NCI-H69 (cell line): Measurements from ENCODE around the gene LGALS8.

Experiments used
- DNase-seq: peaks from one replicate; lab custom pipeline; 2025; lab: John Stamatoyannopoulos, UW

Gene LGALS8

DNA sequence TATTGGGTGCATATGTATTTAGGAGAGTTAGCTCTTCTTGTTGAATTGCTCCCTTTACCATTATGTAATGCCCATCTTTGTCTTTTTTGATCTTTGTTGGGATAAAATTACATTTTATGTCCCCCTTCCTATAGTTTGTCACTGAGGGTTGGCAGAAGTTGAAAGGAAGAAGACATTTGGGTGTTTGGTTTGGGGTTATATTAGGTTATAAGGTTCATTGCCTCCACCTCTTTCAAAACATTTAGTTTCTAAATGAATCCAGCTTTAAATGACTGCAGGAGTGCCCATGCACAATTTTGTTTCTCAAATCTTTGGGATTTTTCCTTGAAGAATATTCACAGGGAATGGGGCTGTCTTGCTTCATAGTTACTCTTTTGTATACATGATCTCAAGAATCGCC is 14.6 kb upstream of the LGALS8 start:
- DNase-seq: no peak

DNA sequence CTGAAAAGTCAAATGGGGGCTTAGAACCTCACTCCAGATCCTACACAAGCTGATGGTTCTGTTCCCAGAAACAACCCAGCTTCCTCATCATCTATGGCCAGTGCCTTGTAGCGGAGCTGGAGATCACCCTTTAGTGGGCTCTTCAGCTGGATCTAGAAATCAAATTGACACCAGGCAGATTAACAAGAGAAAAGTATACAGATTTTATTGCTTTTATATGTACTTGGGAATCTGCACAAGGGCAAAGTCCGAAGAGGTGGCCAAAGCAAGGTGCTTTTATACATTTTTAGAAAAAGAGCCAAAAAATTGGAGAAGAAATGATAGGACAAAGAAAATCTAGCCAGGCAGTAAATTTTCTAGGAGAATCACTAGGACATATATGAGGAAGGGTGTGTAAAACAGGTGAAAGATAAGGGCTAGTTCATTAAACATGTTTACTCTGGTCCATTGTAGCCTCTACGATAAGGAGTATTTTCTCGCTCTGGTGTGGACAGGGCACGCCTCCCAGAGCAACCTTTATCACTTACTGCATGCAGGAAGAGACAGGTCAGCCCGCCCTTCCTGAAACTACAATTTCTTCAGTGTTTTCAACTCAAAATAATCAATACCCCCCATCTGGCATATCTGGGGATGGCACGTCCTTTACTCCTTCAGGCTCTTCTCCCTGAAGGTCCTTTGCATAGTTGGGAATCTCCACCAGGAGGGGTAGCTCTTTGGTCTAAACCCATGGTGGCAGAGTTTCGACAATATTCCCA is 14.0 kb upstream of the LGALS8 start:
- no peak for DNase-seq

DNA sequence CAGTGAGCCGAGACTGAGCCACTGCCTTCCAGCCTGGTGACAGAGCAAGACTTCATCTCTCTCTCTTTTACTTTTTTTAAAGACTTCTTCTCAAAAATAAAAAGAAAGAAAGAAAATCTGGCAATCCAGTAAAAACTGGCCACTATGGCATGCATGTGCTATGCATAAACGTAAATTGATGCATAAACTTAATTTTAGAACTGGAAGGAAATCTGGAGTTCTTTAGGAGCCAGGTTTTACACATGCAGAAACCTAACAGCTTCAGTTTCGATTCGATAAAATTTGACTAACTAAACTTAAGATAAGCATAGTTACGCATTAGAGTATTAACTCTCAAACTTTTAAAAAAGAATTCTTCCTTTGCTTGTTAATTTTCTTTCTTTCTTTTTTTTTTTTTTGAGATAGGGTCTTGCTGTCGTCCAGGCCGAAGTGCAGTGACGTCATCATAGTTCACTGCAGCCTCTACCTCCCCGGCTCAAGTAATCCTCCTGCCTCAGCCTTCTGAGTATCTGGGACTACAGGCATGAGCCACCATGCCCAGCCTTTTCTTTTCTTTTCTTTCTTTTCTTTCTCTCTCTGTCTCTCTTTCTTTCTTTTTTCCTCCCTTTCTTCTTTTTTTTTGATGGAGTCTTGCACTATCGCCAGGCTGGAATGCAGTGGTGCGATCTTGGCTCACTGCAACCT is 11.9 kb upstream of the LGALS8 start:
- DNase-seq: no peak

DNA sequence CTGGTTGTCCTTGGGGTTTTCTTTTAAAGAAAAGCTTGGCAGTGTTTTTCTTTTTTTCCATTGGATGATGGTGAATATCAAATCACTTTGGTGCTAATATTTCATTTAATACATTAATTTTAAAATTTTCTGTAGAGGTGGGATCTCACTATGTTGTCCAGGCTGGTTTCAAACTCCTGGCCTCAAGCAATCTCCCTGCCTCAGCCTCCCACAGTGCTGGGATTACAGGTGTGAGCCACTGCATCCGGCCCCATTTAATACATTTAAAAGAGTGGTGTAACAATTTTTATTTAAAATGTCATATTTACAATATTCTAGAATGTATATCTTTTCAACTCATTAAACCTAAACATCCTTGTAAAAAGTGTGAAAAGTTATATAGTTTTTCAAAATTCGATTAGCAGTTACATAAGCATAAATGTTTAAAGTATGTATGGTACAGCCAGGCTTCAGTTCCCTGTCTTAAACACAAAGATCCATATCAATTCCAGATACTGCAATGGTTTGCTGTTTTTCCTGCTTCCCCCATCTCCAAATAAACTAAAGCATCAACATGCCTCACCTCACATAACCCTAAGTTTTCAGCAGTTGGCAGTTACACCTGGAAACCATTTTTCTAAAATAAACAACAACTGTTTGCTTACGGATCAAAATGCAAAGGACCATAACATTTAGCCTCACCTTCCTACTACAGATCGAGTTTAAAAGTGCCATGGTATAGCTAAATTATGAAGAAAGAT is 8.9 kb upstream of the LGALS8 start:
- peak; percentile 94 for DNase-seq

DNA sequence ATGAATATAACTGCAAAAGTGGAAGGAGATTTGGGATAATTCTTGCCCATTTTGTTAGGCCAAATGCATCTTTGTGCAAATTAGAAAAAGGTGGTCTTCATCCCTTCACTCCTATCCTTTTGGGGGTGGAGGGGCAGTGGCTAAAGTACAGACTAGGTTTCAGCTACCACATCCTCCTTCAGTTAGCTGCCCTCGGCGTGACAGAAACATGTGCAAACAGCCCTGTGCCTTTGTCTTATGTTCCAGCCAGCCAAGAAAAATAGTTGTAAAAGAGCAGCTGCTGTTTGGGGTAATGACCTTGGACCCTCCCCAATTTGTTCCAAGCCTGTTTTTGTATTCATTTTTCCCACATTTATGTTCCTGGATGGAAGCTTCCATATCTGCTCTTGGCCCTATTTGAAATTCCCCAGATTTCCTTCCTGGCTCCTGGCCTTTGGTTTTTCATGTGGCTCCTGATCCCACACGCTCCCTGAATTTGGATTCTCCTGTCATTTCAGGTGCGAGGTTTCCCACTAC is 8.3 kb upstream of the LGALS8 start:
- DNase-seq: peak; percentile 97

DNA sequence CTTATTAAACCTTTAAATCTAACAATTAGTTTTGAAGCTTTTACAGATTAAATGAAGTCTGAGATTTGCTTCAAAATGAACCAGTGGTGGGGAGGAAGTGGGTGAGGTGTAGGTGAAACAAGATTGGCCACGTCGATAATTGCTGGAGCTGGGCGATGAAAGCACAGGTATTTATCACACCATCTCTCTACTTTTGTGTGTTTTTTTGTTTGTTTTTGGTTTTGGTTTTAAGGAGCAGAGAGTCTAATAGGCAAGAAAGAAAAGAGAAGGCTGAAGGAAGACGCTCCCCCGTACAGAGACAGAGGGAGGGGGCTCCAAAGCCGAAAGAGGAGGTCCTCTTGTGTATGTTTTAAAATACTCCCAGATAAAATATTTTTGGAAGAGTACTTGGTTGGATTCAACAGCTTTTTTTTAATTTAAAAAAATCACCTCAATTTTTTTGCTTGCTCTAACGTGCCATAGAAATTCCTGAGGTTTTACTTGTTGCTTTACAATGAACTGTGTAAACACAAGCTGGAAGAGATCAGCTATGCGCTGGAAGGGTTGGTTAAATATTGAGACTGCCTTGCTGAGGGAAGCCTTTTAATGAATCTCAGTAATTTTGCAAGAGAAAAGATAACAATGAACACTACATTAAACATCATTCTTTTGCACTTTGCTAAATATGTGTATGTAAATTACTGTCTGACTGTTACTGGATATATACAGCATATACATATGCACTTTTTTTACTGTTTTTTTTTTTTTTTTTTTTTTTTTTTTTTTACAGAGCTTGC is 6.7 kb upstream of the LGALS8 start:
- peak; percentile 79 for DNase-seq

DNA sequence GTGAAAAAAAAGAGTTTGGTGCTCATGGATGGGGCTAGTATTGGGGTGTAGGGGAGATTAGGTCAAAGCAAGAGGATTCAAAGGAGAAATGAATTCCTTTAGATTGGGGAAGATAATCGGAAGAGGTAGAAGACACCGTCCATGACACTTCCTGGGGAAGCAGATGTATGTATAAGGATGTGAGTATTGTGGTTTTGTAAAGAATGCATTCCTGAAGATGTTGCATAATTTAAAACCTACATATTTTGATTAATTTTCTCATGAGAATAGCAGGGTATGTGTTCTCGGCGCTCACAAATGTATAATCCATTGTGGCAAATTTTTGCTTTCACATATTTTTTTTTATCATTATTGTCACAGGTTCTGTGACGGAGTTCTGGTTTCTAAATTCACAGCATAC is 5.5 kb upstream of the LGALS8 start:
- no peak for DNase-seq

DNA sequence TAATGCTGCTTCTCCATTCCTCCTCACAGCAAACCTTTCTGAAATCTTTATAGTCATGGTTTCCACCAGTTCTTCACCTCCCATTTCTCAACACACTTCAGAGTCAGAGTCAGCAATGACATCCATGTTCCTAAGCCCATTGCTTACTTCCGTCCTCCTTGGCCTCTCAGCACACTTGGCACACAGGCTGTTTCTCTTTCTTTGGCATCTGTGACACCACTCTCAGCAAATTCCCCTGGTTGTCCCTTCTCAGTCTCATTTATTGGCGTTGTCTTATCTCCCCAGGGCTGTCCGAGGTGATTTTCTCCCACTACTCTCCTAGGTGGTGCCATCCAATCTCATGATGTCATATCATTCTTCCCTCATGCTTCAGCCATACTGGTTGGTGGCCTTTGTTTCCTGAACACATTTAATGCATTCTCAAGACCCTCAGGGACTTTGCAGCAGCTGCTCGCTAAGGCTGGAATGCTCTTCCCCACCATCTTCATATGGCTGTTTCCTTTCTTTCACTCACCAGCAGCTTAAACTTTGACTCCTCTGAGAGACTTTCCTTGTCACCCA is 3.3 kb upstream of the LGALS8 start:
- DNase-seq: no peak

DNA sequence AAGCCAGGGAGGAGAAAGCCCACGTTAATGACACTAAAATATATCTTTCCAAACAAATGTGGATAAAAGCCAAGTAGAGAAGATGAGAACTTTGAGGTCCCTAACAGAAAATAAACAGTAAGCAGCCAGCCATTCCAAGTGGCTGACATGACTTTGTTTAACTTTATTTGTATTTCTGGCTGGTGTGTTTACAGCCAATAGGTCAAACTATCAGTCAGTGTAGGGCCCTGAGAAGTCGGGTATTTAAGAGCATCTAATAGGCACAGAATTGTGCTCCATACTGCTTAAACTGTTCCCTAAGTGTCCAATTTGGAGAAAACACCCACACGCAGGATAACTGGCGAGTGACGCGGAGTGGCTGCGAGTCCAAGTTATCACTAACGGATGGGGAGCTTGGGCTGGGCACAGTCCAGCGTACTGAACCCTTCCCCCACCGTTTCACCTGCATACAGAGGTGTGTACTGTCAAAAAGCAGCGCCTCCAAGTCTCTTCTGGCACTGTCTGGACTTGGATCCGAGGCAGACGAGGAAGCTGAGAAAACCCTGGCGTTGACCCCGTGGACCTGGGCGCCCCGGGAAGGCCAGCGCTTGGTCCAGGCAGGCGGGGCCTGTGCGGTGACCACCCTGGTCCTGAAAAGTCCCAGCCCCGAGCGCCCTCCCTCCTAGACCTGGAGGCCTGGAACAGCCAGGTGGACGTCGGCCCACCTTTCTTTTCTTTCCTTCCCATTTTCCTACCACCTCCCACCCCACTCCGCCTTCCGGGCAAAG is 662 bp upstream of the LGALS8 start:
- peak; percentile 77 for DNase-seq

DNA sequence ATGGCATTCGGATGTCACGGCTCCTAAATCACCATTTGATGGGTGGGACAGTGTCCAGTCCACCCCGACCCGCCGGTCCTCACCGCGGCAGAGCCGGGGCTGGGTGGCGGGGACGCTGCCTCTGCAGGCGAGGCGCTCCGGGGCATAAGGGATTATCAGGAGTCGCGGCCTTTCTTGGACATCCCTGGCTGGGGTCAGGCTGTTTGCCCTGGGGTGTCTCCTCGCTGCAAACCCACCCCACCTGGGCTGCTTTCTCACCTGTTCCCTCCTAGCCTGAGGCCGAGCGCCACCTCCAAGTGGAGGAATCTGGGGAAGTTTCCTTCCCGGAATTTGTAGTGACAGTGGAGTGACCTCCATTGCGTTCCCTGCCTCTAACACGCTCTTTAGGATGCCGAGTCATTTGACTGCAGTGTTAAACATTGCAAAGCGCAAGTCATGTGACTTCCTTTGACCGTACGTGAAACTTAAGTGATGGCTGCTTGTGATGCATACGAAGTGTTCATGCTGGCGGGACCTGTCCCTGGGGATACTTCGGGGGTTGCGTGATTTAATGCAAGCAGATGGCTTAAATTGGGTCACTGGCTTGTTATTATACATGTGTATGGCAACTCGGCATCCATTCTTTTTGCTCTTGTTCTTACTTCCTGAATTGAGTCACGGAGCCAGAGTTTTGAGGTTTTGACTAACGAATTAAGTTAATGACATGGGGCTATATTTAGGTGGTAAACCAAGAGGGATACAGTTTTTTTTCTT is 536 bp downstream of the LGALS8 start:
- peak; percentile 96 for DNase-seq

DNA sequence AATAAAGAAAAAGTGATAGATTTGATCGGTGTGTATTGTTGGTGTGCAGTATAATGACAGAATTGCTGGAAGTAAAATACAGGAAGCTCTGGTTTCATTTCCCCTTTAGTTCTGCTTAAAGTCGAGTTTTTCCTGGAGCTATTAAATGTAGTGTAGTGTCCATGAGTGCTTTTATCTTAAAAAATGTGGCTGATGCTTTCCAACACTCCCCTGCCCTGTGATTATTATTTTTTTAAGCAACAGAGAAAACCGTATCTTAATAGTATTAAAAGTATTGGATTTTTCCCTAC is 1.1 kb downstream of the LGALS8 start:
- no peak for DNase-seq

DNA sequence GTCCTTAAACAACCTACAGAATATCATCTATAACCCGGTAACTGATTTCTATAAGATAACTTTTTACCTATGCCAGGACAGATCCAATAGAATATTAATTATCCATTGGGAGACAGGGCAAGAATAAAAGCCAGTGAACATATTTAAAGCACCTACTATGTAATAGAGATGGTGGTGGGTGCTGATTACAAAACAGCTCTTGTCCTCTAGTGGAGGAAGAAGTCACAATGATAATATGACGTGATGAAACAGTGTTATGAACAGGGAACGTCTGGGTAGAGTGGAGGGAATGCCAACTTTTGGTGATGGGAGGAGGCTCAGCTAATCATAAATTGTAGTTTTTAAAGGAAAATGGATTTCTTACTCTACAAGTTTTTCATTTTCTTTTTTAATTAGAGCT is 2.3 kb downstream of the LGALS8 start:
- DNase-seq: no peak

DNA sequence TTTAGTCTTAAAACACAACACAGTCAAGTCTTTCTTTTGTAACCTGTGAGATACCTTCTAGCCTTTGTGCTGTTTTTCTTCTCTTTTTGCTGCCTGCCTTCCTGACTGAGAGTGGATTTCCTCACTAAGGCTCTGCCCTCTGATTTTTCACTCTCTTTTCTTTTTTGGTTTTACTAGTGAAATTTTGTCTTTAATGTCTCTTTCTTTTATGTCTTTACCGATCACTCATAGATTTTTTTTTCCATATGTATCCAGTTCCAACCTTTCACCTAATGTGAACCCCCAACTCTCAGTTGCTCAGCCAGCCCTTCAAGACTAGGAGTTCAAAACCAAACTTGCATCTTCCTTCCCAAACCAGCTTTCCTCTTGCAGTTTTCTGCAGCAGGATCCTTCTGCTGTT is 6.5 kb downstream of the LGALS8 start:
- no peak for DNase-seq

DNA sequence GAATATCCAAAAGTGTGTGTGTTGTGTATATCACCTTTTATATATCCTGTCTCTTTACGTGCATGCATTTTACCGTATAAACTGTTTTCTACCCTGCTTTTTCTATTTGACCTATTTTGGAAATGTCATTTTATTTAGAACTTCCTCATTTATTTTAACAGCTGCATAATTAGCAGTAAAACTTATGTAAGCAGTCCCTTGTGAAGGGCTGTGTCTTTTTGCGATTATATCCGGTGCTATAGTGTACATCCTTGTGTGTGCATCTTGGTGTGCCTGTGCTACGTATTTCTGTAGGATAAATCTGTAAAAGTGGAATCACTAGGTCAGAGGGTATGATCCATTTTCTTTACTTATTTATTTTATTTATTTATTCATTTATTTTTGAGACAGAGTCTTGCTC is 7.2 kb downstream of the LGALS8 start:
- DNase-seq: no peak

DNA sequence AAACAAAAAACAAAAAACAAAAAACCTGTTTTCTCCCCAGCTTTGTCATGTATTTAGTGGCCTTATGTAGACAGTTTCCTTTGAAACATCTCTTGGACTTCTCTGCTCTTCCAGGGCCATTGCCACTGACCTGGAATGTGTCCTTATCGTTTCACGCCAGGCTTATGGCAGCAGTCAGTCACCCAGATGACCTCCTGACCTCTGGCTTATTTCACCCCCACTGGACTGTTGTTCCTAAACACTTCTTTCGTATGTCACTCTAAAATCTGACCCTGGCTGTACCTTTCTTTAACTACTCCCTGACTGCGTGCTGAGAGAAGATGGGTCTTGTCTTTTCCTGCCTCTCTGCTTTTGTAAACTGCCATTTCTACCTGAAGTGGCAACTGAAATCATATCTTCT is 9.1 kb downstream of the LGALS8 start:
- DNase-seq: no peak

DNA sequence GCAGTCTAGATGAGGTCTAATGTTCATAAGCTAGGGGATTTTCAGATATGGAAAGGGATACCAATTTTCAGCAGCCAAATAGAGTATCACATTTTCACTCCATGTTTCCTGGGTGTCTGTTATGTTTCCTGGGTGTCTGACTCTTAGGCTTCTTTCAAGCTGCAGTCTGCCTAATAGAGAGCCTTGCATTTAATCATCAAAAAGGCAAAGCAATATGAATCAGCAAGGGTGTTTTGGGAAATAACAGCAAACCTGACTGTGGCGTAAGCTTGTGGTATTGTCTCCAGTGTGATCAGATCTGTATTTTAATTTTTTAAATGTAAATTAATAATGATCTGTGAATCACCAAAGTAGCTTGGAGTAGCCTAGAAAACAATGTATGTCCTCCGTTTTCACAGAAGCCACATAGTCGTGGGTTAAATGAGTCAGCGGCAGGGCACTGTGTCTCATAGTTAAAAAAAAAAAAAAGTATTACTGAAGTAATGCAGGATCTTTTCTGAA is 10.4 kb downstream of the LGALS8 start:
- DNase-seq: no peak

DNA sequence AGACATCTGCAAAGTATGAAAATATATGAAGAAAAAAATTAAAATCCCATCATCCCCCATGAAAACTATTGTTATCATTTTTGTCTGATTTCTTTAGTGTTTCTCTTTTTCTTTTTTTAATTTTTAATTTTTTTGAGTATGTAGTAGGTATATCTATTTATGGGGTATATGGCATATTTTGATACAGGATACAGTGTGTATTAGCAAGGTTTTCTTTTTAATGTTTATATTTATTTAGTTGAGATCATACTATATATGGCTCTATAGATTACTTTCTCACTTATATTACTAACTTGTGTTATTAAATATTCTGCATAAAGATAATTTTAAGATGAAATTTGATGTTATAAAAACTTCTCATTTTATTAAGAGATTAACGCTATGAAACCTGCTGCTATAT is 11.4 kb downstream of the LGALS8 start:
- DNase-seq: no peak

DNA sequence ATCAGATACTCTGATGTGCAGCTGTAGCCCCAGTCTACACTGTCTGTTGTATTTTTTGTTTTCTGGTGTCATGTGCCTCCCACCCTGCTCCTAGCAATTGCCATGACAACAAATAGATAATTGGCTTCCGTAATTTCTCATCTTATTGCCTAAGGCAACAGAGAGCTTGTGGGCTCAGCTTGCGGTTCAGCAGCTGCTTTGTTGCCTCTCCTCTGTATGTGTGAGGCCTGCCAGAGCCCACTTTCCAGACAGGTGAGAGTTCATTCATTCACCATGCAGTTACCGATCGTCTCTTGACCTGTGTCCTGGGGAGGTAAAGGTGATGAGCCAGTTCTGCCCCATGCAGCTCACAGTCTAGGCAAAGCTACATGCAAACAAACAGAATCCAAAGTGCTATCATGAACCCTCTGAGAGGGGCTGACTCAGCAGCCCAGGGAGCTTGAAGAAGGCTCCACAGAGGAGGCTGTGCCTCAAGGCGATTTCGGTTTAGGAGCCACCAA is 11.9 kb downstream of the LGALS8 start:
- DNase-seq: peak; percentile 98

DNA sequence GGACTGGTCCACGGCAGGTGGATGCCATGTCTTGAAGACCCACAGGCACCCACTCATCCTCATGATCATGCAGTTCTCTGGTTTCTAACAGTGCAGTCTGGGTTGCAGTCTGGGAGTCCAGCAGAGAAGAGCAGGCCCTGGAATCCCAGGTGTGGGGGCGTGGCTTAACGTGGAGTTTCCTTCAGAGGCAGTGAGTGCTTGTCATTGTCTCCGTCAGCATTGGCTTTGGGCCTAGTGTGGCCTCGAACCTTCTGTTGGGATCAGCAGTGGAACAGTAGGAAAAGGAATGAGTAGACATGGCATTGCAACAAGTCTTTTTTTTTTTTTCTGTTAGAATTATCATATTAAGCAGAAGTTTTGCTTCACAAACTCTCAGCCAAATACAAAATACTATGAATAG is 12.8 kb downstream of the LGALS8 start:
- DNase-seq: peak; percentile 91

DNA sequence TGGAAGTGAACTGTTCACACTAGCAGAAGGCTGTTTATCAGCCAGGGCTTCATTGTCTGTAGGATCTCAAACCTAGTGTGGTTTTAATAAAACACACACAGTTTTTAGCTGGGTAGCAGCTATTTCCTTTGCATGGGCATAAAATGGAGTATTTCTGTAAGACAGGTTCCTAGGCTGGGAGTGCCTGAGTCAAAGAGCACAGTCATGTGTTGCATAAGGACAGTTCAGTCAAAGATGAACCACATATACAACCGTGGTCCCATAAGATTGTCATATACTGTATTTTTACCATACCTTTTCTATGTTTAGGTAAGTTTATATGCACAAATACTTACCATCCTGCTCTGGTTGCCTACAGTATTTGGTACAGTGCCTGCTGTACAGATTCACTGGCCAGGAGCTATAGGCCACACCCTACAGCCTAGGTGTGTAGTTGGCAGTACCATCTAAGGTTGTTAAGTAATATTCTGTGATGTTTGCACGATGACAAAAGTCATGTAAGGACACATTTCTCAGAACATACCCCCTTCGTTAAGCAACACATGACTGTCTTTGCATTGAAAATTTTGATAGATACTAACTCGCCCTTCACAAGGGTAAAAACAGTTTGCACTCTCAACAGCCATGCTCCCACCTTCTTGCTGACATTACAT is 17.2 kb downstream of the LGALS8 start:
- no peak for DNase-seq
